ENCODE results near the gene RERE. TPM values are rescaled to one million over a fixed set of nuclear protein-coding genes. Genes with fewer than 3 reads are reported as not detected.
"Not testable (repeated sequence)": the region's sequence is repeated elsewhere in the genome, so short reads cannot be mapped to it uniquely, and the experiment has no call there.

Gene RERE
- total RNA-seq, 2 donors from 2014 or later, result 48.0 to 50.5 TPM

DNA sequence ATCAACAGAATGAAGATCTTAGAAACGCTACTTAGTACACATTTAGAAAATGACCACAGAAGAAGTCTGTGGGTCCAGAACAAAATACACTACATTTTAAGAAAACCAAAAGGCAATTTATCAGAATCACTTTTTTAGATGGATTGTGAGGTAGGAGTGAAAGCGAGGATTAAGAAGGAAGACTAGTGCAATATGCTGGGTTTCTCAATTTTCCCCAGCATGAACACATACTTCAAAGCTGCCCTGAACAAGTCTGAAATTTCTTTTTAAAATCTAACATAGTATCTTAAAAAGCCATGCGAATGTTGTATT, 299.0 kb downstream of the RERE start:
- no peaks in the 10 kb centered on the region for H3K27me3 Mint-ChIP-seq
- H3K4me1 Mint-ChIP-seq, result peaks cover 38% of the 10 kb centered on the region
- peaks cover 12% of the 10 kb centered on the region for H3K36me3 Mint-ChIP-seq (ENCODE audit: low read depth)
- H3K9me3 Mint-ChIP-seq, result no peaks in the 10 kb centered on the region
- H3K4me3 Mint-ChIP-seq, result no peak overlapping the region
- no peak overlapping the region for H3K27ac Mint-ChIP-seq
- ATAC-seq (replicated peaks), result no peak

DNA sequence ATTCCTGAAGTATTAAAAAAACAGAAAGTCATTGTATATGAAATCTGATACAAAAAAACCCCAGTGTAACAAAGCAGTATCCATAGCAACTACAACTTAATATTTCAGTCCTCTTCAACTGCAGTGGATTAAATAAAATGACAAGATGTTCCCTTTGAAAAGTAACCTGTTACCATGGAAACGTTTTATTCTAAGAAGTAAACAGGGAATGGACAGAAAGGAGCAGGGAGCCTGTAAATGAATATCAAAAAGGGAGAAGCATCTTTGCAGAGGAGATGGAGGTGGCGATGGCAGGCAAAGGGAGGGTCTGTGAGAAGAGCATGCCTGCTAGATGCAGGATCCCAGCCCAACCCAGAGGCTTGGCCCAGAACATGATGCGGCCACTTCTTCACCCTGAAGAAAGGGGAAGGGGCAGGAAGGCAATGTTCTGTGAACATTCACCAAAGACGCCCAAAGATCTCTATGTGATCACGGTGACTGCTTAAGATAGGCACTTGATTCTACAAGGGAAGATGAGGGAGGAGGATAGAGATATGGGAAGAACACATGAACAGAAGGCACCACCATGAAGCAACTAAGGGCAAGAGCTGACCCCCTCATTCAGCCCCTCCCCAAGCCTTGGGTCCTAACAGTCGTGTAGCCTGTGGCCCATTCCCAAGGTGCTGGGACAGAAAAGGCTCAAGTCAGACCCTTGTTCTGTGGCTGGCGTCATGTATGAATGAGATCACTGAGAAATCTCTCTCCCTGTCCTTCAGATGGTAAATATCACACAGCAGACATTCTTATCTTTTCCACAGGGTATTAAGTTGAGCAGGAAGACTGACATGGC, 299.6 kb downstream of the RERE start:
- Mint-ChIP-seq H3K36me3 (ENCODE audit: low read depth) (peaks cover 9% of the 10 kb centered on the region), H3K27ac (peak overlapping the region; percentile 58), H3K4me3 (no peak overlapping the region), H3K4me1 (peaks cover 34% of the 10 kb centered on the region), H3K9me3 (no peaks in the 10 kb centered on the region), H3K27me3 (no peaks in the 10 kb centered on the region)
- no peak for ATAC-seq (replicated peaks)

DNA sequence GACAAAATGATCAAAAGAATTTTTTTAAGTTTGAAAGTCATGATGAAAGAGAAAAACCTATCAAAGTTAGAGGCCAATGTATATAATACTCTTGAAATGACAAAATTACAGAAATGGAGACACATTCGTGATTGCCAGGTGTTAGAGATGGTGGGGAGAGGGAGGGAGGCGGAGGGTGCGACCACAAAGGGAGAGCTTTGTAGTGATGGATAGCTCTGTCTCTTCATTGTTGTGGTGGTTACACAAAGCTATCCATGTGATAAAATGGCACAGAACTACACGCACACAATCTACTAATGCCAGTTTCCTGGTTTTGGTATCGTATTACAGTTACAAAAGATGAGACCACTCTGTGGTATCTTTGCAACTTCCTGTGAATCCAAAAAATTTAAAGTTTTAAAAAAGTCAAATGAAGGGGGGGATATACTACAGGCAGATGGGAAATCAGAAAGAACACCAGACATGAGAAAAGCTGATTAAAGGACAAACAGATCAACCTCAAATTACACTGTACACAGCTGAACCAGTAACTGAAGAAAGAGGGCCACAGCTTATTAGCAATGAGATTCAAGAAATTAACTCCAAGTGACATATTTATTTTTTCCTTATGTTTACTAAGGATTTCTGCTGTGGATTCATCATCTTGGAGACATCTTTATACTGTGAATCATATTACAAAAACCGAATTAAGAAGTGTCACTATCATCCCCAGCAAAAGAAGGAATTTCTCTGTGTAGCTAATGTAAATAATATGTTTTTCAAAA, 300.5 kb downstream of the RERE start:
- H3K4me3 Mint-ChIP-seq, result peak overlapping the region; percentile 48
- H3K27ac Mint-ChIP-seq, result peak overlapping the region; percentile 58
- H3K36me3 Mint-ChIP-seq (ENCODE audit: low read depth), result peaks cover 4% of the 10 kb centered on the region
- peak; percentile 39 for ATAC-seq (replicated peaks)
- H3K9me3 Mint-ChIP-seq, result no peaks in the 10 kb centered on the region
- peaks cover 29% of the 10 kb centered on the region for H3K4me1 Mint-ChIP-seq
- H3K27me3 Mint-ChIP-seq, result no peaks in the 10 kb centered on the region

DNA sequence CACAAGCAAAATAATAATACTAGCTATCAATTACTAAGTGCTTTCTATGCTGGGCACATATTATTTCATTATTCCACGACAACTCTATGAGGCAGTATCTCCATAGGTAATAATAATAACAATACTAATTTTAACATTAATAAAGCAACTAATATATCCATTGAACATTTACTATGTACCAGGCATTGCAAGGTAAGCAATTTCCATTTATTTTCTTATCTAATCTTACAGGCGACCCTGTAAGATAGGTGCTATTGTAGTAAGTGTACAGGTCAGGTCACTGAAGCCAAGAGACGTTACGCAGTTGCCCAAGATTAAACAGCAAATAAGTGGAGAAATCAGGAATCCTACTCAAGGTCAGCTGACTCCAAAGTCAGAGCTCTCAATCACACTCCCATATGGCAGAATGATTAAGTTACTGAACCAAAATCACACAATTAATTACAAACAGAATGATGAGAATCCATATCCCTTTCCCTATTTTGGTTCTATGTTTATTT, 301.1 kb downstream of the RERE start:
- H3K27me3 Mint-ChIP-seq, result no peaks in the 10 kb centered on the region
- peak overlapping the region; percentile 48 for H3K4me3 Mint-ChIP-seq
- peak overlapping the region; percentile 58 for H3K27ac Mint-ChIP-seq
- peaks cover 29% of the 10 kb centered on the region for H3K4me1 Mint-ChIP-seq
- no peaks in the 10 kb centered on the region for H3K36me3 Mint-ChIP-seq (ENCODE audit: low read depth)
- no peaks in the 10 kb centered on the region for H3K9me3 Mint-ChIP-seq
- ATAC-seq (replicated peaks), result no peak

DNA sequence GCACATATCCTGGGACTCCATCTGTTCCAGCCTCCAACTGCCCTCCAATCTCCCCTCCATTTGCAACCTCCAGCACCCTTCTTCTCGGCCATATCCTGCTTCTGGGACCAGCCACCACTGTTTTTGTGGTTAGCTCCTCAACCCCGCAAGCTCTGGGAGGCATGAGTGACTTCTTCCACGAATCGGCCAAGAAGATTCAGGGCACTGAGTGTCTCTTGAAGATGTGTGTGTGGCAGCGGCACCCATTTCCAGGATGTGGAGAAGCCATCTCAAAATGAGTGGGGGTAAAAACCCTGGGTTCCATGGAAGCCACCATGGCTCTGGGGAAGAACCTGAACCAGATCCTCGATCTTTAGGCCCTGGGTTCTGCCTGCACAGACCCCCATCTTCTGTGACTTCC, 304.9 kb downstream of the RERE start:
- Mint-ChIP-seq H3K27me3 (no peaks in the 10 kb centered on the region), H3K4me1 (peaks cover 25% of the 10 kb centered on the region), H3K27ac (peak overlapping the region; percentile 81), H3K4me3 (peak overlapping the region; percentile 47), H3K9me3 (no peaks in the 10 kb centered on the region), H3K36me3 (ENCODE audit: low read depth) (no peaks in the 10 kb centered on the region)
- ATAC-seq (replicated peaks), result peak; percentile 29

DNA sequence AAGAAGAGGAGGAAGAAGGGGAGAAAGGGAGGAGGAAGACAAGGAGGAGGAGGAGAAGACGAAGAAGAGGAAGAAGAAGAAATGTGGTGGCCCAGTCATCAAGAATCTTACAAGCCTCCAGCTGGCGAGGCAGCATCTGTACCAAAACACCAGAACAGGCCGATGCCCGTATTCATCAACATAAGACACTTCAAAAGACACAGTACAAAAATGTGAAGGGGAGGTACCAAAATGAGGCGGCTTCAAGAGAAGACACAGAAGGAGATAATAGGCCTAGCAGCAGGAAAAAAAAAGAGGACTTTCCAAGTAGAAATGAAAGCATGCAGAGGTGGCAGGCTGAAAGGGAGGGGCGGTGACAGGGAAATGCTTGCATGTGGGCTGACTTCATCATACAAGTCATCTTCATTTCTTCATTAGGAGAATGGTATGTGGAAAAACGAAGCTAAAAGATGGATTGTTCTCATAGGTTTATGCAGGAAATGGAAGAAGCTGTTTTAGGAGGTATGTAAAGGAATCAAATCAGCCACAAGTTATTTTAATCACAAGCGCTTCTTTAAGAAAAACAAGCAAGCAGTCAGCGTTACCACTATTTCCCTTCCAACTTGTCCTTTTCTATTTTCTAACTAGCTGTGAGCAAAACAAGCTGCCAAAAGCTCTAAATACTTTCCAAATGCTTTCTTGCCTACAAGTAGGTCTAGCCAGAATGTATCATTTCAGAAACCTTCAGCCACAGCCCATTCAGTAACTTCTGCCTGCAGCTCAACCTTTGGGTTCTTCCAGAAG, 307.2 kb downstream of the RERE start:
- peak; percentile 88 for ATAC-seq (replicated peaks)
- peaks cover 22% of the 10 kb centered on the region for H3K4me1 Mint-ChIP-seq
- H3K4me3 Mint-ChIP-seq, result peak overlapping the region; percentile 73

DNA sequence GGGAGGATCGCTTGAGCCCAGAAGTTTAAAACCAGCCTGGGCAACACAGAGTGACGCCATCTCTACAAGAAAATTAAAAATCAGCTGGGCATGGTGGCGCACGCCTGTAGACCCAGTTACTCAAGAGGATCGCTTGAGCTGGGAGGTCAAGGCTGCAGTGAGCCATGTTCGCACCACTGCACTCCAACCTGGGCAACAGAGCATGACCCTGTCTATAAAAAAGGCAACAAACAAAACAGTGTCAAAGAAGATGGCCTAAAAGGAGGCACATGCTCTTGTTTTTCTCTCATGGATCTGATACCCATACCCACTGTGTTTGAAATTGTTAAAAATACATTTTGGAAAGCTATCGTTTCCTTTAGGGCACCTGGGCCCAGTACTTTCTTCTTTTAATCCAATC, 307.9 kb downstream of the RERE start:
- peak overlapping the region; percentile 67 for H3K27ac Mint-ChIP-seq
- peak overlapping the region; percentile 73 for H3K4me3 Mint-ChIP-seq
- H3K36me3 Mint-ChIP-seq (ENCODE audit: low read depth), result peaks cover 17% of the 10 kb centered on the region
- H3K4me1 Mint-ChIP-seq, result peaks cover 26% of the 10 kb centered on the region
- no peak for ATAC-seq (replicated peaks)
- no peaks in the 10 kb centered on the region for H3K9me3 Mint-ChIP-seq
- H3K27me3 Mint-ChIP-seq, result no peaks in the 10 kb centered on the region

More for the DNA sequence above, 307.2 kb downstream of the RERE start:
- Mint-ChIP-seq H3K36me3 (ENCODE audit: low read depth) (peaks cover 11% of the 10 kb centered on the region), H3K9me3 (no peaks in the 10 kb centered on the region), H3K27me3 (no peaks in the 10 kb centered on the region), H3K27ac (peak overlapping the region; percentile 67)

DNA sequence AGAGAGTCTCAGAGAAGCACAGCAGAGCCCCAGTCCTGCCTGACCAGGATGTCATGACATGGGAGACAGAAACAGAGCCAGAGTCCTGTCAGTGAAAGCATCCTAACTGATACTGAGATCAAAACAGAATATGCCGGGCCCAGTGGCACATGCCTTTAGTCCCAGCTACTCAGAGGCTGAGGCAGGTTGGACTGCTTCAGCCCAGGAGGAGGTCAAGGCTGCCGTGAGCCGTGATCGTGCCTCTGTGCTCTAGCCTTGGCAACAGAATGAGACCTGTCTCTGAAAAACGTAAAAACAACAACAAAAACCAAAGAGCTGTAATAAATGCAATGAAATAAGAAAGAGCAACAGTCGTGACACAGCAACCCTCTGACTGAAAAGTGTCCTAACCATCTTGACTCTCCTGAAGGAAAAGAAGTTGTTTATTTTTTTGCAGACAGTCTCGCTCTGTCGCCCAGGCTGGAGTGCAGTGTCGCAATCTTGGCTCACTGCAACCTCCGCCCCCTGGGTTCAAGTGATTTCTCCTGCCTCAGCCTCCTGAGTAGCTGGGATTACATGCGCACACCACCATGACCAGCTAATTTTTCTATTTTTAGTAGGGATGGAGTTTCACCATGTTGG, 310.3 kb downstream of the RERE start:
- Mint-ChIP-seq H3K36me3 (ENCODE audit: low read depth) (peaks cover 17% of the 10 kb centered on the region), H3K9me3 (no peaks in the 10 kb centered on the region), H3K27me3 (no peaks in the 10 kb centered on the region), H3K4me3 (no peak overlapping the region), H3K27ac (peak overlapping the region; percentile 24), H3K4me1 (peaks cover 26% of the 10 kb centered on the region)
- no peak for ATAC-seq (replicated peaks)

DNA sequence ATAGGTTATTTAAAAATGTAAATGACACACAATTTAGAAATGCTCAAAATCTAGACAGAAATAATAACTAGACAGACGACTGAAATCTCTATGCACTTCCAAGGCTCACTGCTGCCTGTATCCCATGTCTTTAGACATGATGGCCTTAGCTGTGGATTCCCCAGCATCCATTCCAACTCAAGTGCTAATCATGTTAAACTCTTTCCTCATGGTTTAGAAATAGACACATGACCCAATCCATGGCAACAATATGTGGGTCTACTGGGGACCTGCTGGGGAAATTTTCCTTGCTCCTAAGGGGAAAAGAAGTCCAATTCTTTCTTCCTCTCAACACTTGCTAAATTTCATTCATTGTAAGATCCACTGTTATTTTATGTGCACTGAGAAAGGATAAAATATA, 311.0 kb downstream of the RERE start:
- H3K27ac Mint-ChIP-seq, result peak overlapping the region; percentile 24
- peaks cover 26% of the 10 kb centered on the region for H3K4me1 Mint-ChIP-seq
- H3K27me3 Mint-ChIP-seq, result no peaks in the 10 kb centered on the region
- no peak for ATAC-seq (replicated peaks)
- no peaks in the 10 kb centered on the region for H3K9me3 Mint-ChIP-seq
- H3K36me3 Mint-ChIP-seq (ENCODE audit: low read depth), result peaks cover 17% of the 10 kb centered on the region
- H3K4me3 Mint-ChIP-seq, result no peak overlapping the region

DNA sequence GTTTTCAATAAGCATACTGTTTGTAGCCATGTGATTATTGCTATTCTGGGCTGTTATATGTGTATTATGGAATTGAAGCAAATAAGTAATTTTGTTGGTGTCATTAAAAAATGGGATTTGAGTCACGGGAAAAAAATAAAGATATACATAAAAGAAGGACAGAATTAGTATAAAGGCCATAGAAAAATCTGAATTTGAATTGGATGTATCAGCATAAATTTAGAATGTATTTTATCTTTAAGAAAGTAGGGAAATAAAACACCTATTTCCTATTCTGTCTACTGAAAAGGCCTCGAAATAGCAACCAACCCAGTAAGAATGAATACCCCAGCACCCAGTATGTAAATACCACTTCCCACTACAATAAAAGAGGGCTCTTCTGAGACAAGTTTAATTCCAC, 313.6 kb downstream of the RERE start:
- Mint-ChIP-seq H3K36me3 (ENCODE audit: low read depth) (peaks cover 17% of the 10 kb centered on the region), H3K27me3 (no peaks in the 10 kb centered on the region), H3K27ac (no peak overlapping the region), H3K4me3 (no peak overlapping the region), H3K4me1 (peaks cover 10% of the 10 kb centered on the region), H3K9me3 (no peaks in the 10 kb centered on the region)
- ATAC-seq (replicated peaks), result no peak

DNA sequence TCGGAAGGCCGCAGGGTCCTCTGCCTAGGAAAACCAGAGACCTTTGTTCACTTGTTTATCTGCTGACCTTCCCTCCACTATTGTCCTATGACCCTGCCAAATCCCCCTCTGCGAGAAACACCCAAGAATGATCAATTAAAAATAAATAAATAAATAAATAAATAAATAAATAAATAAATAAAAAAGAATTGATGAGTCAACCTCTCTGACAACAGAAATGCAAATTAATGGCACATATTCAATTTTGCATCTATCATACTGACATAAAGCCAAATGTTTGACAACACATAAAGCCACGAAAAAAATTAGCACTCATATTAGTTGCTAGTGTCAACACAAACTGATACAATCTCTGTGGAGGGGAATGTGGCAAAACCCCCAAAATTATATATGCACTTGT, 314.5 kb downstream of the RERE start:
- Mint-ChIP-seq H3K4me1 (peaks cover 10% of the 10 kb centered on the region), H3K36me3 (ENCODE audit: low read depth) (peaks cover 17% of the 10 kb centered on the region)
- H3K4me3 Mint-ChIP-seq; H3K27me3 Mint-ChIP-seq; ATAC-seq (replicated peaks); H3K9me3 Mint-ChIP-seq; H3K27ac Mint-ChIP-seq: not testable (repeated sequence)

DNA sequence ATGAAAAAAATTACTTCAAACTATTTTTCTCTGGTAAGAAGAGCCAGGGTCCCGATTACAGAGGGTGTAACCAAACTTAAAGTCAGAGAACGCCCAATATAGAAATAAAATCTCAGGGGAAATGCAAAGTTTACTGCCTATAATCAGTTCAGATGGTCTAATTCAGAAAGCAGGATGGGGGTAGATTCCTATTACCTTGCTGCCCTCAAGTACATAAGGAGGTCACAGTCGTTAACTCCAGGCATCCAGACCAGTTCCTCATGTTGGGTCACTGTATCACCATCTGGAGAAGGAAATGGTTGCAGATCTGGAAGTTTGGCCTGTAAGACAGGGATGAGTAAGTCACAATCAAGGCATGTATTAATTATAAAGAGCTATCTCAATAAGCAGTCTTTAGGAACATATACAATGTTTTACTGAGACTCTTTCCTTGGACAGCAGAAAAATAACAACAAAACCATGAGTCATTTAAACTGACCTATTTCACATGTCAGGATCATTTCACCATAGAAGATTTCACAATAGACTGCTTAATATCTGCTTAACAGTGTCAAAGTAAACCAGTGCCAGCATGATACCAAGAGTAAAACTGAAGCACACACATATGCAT, 320.1 kb downstream of the RERE start:
- Mint-ChIP-seq H3K4me1 (peaks cover 16% of the 10 kb centered on the region), H3K27ac (peak overlapping the region; percentile 71), H3K9me3 (no peaks in the 10 kb centered on the region), H3K27me3 (no peaks in the 10 kb centered on the region), H3K4me3 (no peak overlapping the region), H3K36me3 (ENCODE audit: low read depth) (peaks cover 48% of the 10 kb centered on the region)
- ATAC-seq (replicated peaks), result no peak

DNA sequence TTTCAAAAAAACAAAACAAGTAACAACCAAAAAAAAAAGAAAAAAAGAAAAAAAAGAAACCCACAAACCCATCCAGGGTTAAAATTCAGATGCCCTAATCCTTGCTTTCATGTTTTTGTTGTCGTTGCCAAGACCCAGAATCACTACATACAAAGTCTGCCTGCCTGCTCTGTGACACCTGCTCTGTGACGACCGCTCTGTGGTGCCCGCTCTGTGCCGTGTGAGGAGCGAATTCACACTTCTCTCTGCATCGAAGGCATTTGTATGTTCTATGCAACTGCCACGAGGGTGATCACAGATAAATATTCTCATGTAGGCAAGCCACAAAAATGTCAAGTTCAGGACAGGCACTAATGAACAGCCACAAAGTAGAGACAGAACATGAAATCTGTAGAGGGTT, 321.0 kb downstream of the RERE start:
- peak overlapping the region; percentile 47 for H3K4me3 Mint-ChIP-seq
- H3K4me1 Mint-ChIP-seq, result peaks cover 20% of the 10 kb centered on the region
- H3K27ac Mint-ChIP-seq, result peak overlapping the region; percentile 94
- ATAC-seq (replicated peaks), result peak; percentile 10
- H3K36me3 Mint-ChIP-seq (ENCODE audit: low read depth), result peaks cover 53% of the 10 kb centered on the region
- H3K9me3 Mint-ChIP-seq, result no peaks in the 10 kb centered on the region
- no peaks in the 10 kb centered on the region for H3K27me3 Mint-ChIP-seq
